ENCODE measurements around the gene SIK1.

Gene SIK1

DNA sequence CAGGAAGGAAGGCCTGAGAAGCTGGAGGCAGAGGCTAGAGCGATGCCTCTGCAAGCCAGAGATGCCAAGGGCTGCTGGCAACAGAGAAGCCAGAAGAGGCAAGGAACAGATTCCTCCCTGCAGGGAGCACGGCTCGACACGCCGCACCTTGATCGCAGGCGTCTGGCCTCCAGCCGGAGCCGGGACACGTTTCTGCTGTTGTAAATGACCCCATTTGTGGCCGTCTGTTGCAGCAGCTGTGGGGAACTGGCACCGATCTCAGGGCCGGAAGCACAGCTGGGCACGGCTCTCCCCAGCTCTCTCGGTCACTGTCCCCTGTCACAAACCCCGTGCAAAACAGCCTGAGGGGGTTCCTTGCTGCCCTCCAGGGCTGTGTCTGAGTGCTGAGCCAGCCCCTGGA is 59.6 kb downstream of the SIK1 start:
- no peak for DNase-seq (ENCODE audit: low read depth)

- DNase-seq (ENCODE audit: low read depth) = no peak
Observed at GRCh38 chr21:43366656-43367055, 60.3 kb downstream of the SIK1 start.

GRCh38 chr21:43365611-43366426 is 61.1 kb downstream of the SIK1 start:
- DNase-seq (ENCODE audit: low read depth) = no peak

GRCh38 chr21:43364851-43365424 is 62.0 kb downstream of the SIK1 start:
- no peak for DNase-seq (ENCODE audit: low read depth)
